Stimulated activated CD4-positive, alpha-beta T cell treated with anti-CD3 and anti-CD28 coated beads, TNF-alpha, amount 100 ng/mL, for 48 hours (primary cell): ENCODE results near the gene GABARAPL1.

ENCODE experiments used
- DNase-seq, 3 donors: peaks; one replicate each; pipeline ENCODE4 v3.0.0-alpha.2; 2020; ENCODE audit warnings: low read depth in 3 of 3

Gene GABARAPL1

GRCh38 chr12:10234562-10234961, 21.9 kb downstream of the GABARAPL1 start:
- DNase-seq: no peak

GRCh38 chr12:10235761-10236631, 23.3 kb downstream of the GABARAPL1 start:
- peak in 1 of 3 donors; percentile 12 for DNase-seq

- no peak for DNase-seq
Observed at GRCh38 chr12:10236720-10237119, 24.0 kb downstream of the GABARAPL1 start.

- no peak for DNase-seq
Observed at GRCh38 chr12:10238526-10238925, 25.8 kb downstream of the GABARAPL1 start.

GRCh38 chr12:10241290-10241689, 28.6 kb downstream of the GABARAPL1 start:
- no peak for DNase-seq

- DNase-seq: no peak
Observed at GRCh38 chr12:10241727-10242126, 29.1 kb downstream of the GABARAPL1 start.

- no peak for DNase-seq
Observed at GRCh38 chr12:10242539-10242938, 29.9 kb downstream of the GABARAPL1 start.

- DNase-seq: no peak
Observed at GRCh38 chr12:10243818-10244520, 31.3 kb downstream of the GABARAPL1 start.

GRCh38 chr12:10247436-10248058, 34.9 kb downstream of the GABARAPL1 start:
- DNase-seq: no peak

- no peak for DNase-seq
Observed at GRCh38 chr12:10249690-10250455, 37.2 kb downstream of the GABARAPL1 start.

GRCh38 chr12:10251669-10252068, 39.0 kb downstream of the GABARAPL1 start:
- DNase-seq: no peak

- DNase-seq: no peak
Observed at GRCh38 chr12:10252201-10252600, 39.5 kb downstream of the GABARAPL1 start.

- no peak for DNase-seq
Observed at GRCh38 chr12:10256064-10256463, 43.4 kb downstream of the GABARAPL1 start.

- DNase-seq: no peak
Observed at GRCh38 chr12:10260927-10261326, 48.2 kb downstream of the GABARAPL1 start.

GRCh38 chr12:10268037-10268436, 55.4 kb downstream of the GABARAPL1 start:
- DNase-seq: no peak

- DNase-seq: no peak
Observed at GRCh38 chr12:10272467-10272866, 59.8 kb downstream of the GABARAPL1 start.
